AG10803 (cell line): ENCODE results near the gene VPS26C.

Experiments
- DNase-seq: peaks from one replicate; pipeline ENCODE4 v3.0.0; 2010; ENCODE audit warnings: low read depth
- H3K4me3 ChIP-seq: 2 replicates; pipeline ENCODE4 v1.5.1; 2011; ENCODE audit warnings: mild to moderate bottlenecking, low read length, control low read depth
- TF ChIP-seq, protein P1 (sequence below): conservative IDR thresholded peaks from 2 replicates; pipeline ENCODE4 v1.5.1; 2011; ENCODE audit warnings: mild to moderate bottlenecking, low read length, control low read depth, inconsistent platforms

Gene VPS26C

DNA sequence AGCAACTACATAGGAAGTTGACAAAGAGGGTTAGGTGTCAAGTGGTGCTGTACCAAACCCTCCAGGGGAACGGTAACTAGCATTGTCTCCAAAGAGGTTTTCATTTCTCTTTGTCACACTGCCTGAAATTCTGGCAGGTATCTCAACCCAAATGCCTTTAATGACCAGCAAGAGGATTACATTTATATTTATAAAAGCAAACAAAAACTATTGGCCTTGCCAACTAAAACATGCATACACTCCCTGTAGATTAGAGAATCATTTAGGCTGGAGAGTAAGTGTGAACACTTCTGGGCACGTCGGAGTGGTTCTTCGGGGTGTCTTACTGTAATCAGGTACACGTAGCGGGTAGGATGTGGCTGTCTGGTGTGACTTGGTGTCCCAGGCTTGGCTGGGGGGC, 84.9 kb downstream of the VPS26C start:
- TF ChIP-seq, protein P1, sequence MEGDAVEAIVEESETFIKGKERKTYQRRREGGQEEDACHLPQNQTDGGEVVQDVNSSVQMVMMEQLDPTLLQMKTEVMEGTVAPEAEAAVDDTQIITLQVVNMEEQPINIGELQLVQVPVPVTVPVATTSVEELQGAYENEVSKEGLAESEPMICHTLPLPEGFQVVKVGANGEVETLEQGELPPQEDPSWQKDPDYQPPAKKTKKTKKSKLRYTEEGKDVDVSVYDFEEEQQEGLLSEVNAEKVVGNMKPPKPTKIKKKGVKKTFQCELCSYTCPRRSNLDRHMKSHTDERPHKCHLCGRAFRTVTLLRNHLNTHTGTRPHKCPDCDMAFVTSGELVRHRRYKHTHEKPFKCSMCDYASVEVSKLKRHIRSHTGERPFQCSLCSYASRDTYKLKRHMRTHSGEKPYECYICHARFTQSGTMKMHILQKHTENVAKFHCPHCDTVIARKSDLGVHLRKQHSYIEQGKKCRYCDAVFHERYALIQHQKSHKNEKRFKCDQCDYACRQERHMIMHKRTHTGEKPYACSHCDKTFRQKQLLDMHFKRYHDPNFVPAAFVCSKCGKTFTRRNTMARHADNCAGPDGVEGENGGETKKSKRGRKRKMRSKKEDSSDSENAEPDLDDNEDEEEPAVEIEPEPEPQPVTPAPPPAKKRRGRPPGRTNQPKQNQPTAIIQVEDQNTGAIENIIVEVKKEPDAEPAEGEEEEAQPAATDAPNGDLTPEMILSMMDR: no peak
- no peak for DNase-seq
- no peak overlapping the region for H3K4me3 ChIP-seq

DNA sequence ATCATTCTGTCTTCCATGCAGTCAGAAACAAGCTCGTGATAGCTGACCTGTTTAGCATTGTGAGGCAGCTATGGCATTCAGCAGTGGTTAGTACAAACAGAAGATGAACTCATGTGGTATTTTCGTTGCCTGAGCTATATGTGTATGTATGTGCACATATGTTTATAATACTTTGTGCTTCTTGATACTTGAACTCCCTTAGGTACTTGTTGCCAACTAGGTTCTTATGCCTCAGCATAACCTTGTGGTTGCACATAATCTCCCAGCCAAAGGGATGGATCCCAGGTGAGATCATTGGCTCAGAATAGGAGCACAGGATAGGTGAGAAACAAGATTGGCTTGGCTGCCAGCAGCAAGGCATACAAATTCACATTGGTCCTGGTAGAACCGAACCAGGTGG, 86.1 kb downstream of the VPS26C start:
- DNase-seq: no peak
- TF ChIP-seq, protein P1: no peak
- no peak overlapping the region for H3K4me3 ChIP-seq

DNA sequence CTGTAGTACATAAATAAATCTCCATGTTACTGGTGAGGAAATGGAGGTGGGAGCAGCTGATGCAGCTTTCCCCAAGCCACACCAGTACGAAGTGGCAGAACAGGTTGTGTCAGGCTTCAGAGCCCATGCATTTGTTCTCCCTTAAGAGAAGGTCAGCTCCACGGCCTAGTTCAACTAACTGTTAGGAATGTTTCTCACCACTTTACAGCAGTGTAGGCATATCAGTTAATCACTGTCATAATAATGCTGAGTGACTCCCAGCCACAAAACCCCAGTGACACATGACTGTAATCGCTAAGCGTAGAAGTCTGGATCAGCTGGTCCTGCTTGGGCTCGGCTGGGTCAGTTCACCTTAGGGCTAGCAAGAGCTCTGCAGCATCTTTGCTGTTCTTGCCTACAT, 90.4 kb downstream of the VPS26C start:
- H3K4me3 ChIP-seq: no peak overlapping the region
- DNase-seq: no peak
- TF ChIP-seq, protein P1: no peak
